Stimulated activated CD4-positive, alpha-beta T cell treated with anti-CD3 and anti-CD28 coated beads, Interleukin-1b, Interleukin-23, amount 100 ng/mL, for 24 hours (primary cell): ENCODE results near the gene TRIM9.

Experiments
- DNase-seq, 4 experiments: peaks; one replicate each; pipeline ENCODE4 v3.0.0-alpha.2; 2020; ENCODE audit warnings: low read depth in 4 of 4, low spot score in 1 of 4

The TRIM9 gene

DNA sequence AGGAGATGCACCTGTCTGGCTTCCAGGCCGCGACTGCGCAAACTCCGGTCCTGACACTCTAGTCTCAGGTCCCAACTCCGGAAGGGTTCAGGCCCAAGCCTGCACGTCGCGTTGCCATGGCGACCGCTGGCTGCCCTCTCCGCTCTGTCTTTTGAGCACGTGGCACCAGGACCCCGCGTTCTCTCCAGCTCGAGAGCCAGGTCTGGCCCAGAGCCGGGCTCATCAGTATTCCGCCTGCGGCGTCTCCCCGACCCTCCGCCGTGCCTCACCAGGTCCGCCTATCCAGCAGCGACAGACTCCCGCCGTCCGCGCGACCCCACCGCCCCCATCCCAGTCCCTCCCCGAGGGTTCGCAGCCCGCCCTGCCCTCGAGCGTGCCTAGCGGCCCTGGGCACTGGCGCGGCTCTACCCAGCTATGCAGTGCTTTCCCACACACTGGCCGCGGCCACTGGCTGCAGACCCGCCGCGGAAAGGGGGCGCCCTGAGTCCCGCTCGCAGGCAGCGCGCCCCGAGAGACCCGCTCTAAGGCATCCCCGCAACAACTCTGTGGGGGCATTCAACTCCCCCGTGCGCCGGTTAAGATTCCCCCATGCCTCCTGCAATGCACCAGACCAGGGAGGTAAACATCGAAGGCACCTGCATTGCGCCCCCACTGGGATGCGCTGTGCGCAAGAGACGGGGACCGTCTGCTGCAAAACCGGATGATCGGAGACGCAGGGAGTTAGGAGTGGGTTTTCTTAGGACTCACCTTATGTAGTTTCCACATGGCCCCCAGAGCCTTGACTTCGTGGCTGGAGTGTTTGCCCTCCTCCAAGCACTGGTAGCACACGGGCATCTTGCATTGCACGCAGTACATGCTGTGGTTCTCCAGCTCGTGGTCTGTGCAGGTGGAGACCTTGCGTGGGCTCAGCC, 1.3 kb downstream of the TRIM9 start:
- DNase-seq: peak in 2 of 4 experiments; percentile 9 to 36

DNA sequence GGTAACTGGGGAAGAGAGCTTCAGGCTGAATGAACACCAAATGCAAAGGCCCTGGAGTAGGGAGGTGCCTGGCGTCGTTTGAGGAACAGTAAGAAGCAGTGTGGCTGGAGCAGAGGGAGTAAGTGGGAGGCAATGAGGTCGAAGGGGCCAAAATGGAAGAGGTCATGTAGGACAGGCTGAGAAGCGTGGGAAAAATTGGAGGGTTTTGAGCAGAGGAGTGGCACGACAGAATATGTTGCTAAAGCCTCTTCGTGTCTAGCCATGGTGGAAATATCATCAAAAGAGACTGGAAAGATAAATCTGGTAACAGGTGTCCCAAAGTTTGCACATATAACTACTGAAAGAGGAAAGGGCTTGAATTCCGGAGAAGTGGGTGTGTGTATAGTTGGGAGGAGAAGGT, 1.9 kb downstream of the TRIM9 start:
- DNase-seq: no peak

DNA sequence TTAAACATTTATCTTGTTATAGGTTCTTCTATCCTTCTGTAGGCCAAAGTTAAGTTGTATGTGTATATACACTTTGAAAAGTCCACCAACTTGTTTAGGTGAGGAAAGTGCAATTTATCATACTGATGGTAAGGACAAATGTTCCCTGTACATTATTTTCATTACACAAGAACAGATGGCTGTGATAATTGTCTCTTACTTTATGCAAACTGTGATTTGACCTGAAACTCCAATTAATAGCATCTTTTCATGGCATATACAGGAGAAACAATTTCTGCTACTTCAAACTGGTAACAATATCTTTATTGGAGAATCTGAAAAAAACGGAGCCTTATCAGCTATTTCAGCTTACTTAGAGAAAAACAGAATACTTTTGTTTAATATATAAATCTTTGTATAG, 5.6 kb downstream of the TRIM9 start:
- DNase-seq: no peak

DNA sequence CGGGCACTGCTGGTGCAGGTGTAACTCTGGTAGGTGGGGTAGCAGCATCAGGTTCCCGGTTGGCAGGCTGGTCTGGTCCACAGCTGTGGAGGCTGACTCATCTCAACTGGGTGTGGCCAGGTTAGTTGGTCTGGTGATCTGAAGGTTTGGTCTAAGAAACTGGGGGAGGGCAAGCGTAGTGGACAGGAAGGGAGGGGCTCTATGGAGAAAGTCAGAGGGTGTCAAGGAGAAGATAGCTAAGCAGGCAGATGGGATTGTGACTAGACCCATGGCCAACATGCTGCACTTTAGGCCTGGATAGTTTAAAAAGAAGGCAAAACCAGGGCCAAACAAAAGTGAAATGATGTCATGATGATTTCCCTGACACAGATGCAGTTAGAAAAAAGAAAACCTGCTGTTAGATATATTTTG, 7.9 kb downstream of the TRIM9 start:
- no peak for DNase-seq

DNA sequence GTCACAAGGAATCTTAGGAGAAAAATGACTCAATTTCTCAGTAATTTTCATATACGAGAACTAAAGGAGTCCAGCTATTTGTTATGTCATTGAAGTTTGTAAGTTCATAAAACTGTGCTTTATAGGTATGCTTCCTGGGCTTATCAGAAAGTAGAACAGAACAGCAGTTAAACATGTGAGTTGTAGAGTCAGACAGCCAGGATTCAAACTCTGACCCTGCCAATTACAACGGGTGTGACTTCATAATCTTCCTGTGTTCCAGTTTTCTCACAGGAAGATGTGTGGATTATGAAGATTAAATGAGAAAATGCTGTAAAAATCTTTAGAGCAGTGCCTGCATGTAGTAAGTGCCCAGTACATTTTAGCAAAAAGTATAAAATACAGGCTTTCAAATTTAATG, 8.9 kb downstream of the TRIM9 start:
- DNase-seq: no peak

DNA sequence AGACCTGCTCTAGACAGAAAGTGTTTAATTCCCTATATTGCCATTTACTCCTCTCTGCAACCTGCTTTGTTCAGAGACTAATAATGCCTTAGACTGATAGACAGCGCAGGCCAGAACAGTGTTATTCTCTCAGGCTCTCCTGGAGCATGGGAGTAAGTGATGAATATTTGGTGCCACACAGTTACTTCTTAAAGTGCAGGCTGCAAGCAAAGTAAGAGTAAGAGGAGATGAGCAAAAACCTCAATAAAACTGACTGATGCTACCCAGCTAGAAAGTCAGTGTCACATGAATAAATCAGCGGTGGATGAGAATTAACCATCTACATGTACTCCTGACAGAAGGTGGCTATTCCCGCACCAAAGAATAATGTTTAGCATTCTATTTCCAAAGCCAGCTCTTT, 9.9 kb downstream of the TRIM9 start:
- no peak for DNase-seq

DNA sequence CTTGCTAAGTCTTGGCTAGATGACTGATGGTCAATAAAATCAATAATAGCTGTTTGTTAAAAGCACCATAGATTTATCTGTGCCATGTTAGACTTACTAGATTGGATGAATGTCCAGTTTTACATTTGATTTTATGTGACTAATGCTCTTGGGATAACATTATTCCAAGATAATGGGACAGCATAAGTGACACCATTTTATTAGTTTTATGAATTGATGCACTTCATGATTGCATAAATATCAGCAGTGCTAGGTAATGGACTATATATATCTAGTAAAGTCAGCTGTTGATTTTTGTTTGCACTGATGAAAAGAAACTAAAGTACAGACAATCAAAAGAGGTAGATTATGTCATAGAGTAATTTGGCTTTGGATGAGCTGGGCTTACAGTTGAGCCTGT, 10.4 kb downstream of the TRIM9 start:
- DNase-seq: no peak

DNA sequence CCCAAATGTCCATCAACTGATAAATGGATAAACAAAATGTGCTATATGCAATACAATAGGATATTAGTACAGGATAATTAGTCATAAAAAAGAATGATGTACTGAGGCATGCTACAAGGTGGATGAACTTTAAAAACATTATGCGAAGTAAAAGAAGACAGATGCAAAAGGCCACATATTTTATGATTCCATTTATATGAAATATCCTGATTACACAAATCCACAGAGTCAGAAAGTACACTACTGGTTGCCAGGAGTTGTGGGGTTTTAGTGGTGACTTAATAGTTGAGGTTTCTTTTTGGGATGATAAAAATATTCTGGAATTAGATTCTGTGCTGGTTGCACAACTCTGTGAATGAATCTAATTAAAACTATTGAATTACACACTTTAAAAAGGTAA, 12.6 kb downstream of the TRIM9 start:
- no peak for DNase-seq

DNA sequence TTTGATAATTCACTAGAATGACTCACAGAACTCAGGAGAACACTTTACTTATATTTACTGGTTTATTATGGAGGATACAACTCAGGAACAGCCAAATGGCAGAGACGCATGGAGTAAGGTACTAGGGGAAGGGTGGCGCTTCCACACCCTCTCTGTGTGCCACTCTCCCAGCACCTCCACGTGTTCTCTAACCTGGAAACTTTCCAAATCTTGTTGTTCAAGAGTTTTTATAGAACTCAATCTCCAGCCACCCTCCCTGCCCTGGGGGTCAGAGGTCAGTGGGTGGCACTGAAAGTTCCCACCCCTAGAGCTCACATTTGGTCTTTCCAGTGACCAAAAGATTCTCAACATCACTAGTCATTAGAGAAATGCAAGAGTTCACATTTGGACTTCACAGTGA, 13.2 kb downstream of the TRIM9 start:
- no peak for DNase-seq

DNA sequence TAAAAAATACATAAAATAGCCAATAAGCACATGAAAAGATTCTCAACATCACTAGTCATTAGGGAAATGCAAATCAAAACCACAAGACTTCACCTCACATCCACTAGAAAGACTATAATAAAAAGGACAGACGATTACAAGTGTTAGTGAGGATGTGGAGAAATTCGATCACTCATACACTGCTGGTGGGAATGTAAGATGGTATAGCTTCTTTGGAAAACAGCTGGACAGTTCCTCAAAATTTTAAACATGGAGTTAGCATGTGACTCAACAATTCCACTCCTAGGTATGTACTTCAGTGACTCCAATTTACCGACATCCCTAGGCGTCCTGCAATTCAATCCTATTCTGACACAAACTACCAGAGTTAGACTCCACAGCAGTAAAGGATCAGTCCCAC, 13.7 kb downstream of the TRIM9 start:
- DNase-seq: no peak

DNA sequence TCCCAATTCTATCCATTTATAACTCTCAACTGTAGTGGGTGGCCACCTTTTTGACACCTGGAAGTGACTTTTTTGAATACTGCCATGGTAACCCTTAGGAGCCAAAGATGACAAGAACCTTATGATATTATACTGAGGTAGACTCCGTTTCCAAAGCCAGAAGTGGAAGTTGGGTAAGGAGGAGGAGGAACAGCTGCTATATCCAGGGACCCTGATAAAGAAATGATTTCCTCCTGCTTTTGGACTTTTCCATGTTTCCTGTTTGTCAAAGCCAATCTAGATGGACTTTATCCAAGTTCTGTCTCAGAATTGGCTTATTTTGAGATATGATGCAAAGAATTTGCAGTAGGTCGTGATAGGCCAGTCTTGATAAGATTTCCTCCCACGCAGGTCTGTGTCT, 14.3 kb downstream of the TRIM9 start:
- DNase-seq: no peak

DNA sequence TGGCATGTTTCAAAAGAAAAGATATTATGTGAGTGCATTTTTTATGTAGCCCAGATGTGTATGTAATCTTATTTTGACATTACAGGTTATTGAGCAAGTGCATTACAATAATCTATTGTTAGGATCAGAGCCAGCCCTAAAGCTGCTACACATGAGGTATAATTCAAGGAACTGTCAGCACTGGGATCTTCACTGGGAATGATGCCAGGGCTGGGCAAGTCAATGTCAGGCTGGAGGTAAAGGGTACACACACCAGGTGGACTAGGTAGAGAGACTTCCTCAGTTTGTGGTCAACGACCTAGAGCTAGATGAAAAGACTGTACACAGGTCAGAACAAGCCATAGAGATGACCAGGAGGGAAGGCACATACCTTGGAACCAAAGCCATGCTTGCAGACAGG, 15.4 kb downstream of the TRIM9 start:
- no peak for DNase-seq

DNA sequence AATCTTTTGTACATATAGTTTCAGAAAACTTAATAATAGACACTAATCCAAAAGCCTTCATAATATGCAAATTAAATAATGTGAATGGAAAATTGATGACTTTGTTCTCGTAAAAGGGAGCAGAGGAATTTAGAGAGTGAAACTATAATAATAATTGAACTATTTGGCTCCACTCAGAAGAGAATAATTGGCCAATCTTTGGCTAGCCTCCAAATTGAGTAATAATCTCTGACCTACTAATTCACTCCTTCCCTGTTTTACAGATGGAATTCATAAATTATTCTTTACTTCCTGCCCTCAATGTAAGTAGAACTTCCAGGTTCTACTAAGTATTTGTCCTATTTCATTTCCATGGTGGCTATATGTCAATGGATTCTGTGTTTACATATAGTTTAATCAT, 15.8 kb downstream of the TRIM9 start:
- no peak for DNase-seq

DNA sequence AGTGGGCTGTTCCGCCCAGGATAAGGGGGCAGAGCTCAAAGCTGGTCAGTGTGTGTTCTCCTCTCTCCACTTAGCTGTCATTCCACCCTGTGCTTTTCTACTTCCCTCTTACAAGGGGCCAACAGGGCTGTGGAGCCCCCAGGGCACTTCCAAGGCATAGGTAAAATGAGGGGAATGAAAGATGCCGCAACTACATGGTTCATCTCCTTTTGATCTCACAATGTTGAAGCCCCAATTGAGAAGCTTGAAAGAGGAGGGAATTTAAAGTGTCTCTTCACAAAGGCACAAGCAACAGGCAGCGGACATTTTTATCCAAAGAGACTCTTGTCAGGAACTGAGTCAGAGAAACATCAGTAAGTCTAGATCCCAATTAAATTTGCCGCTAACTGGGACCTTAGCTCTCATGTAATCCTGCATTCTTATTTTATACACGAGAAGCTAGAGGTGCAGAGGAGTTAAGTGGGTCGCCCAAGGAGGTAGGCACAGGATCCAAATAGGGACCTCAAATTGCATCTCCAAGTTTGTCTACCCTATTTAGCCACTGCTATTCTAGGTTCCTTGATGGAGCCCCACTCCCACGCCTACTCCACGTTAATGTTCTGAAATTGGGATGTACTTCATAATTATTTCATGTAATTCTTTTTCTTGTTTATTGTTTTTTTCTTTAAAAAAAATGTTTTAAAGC, 20.1 kb downstream of the TRIM9 start:
- no peak for DNase-seq

DNA sequence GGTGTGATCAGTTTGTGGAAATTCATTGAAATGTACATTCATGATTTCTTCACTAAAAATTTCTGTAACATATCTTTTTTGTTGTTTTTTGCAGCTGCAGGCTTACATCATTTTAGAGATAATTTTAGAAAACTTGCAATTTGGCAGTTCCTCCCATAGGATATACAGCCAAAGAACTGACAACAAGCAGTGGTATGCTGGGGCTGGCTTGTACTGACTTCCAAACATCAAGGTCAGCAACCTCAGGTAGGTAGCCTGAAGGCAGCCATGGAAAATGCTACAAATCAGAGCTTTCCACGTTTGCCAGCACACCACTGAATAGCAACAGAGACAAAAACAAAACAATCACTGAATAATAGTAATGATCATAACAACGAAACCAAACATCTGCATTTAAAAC, 21.2 kb downstream of the TRIM9 start:
- DNase-seq: no peak

DNA sequence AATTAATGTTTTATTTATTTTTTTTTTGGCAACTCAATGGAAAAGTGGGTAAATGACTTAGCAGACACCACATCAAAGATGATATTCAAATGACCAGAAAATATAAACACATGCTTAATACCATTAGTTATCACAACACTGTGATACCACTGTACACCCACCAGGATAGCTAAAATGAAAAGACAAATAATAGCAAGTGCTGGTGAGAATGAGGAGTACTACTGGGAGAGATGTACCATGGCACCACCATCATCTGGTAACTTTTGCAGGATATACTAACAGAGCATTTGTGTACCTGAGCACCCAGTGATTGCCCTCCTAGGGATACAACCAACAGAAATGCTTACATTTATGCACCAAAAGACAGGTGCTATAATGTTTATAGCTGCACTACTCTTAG, 21.9 kb downstream of the TRIM9 start:
- DNase-seq: no peak

DNA sequence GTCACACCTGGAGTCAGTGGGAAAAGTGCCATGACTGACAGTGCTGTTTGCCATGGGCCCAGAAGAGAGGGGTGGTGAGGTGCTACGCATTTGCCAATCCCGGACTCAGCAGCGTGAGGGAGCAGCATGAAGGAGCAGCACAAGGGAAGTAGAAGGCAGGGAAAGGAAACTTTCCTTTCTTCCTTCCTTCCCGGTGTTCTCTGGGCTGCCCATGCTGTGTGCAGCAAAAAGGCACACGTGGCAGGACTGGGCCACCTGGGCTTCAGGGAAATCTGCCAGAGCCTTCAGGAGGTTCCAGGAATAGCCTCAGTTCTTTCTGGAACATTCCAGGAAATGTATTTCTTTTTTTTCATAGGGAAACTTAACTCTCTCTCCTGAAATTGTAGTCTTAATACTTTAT, 23.0 kb downstream of the TRIM9 start:
- no peak for DNase-seq

DNA sequence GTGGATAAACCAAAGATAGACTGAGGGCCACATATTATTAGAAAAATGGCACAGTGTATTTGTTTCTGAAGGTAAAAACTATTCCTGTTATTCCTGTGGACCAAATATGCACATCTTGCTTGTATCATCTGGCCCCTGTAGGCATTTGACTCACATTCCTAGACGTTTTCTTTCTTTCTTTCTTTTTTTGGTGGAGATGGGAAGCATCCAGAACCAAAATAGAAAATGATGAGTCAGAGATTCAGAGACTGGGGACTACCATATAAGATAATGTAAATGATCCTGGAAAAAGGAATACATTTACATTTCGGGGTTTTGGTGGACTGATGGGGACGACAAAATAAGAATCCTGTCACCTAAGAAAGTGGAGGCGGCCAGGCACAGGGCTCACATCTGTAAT, 24.2 kb downstream of the TRIM9 start:
- no peak for DNase-seq

DNA sequence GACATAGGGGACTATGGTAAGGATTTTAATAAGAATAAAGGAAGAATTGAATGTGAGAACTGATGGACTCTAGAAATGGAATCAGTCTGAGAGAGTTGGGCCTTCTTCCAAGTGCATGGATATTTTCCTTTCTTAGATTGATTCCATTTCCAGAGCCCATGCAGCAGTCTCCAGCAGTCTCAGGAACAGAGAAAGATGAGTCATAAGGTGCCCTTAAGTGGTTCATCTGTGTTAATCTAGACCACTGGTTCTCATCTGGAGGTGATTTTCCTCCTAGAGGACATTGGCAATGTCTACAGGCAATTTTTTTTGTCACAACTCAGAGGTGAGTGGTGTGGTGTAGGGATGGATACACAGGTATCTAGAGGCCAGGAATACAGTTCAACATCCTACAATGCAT, 25.9 kb downstream of the TRIM9 start:
- DNase-seq: no peak

DNA sequence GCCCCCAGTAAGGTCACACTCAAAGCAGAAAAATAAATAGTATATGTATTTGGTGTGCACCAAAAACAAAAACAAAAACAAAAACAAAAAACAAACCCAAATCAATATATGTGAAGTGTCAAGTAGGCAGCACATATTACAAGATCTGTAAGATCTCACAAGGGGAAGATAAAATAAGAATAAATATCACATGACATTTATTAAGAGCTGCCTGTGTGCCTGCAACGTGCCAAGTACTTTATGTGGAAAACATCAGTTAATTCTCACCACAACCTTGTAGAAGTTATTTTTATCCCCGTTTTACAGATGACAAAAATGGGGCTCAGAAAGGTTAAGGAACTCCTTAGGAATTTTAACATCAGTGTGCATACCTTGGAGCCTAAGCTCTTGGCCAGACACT, 26.6 kb downstream of the TRIM9 start:
- DNase-seq: no peak

DNA sequence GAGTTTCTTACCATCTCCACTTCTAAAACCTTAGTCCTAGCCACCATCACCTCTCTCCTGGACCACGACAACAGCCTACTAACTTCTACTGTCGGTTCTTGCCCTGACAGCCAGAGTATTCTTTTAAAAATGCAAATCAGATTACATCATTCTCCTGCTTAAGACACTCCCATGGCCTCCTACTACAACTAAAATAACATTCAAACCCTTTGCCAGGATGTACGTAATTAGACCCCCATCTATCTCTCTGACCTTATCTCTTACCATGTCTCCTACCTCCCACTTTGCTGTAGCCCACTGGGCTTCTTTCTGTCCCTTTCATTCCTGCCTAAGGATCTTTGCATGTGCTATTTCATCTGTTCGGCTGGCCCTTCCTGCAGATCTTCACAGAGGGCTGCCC, 27.6 kb downstream of the TRIM9 start:
- DNase-seq: no peak

DNA sequence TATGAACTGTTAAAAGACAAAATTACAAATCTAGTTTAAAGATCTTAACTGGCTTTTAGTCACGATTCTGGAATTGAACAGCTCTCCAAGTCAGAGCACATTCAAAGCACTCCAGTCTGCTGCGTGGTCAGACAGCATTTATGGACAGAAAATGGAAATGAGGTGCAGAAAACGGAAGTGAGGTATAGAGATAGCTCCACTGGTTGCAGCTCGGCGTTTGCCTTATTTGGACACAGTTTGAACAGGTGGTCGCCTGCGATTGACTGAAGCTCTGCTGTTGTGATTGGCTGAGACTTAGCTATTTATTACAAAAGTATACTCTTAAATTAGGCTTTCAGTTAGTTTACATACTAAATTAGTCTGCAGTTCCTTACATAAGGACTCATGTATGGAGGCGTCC, 28.3 kb downstream of the TRIM9 start:
- no peak for DNase-seq

DNA sequence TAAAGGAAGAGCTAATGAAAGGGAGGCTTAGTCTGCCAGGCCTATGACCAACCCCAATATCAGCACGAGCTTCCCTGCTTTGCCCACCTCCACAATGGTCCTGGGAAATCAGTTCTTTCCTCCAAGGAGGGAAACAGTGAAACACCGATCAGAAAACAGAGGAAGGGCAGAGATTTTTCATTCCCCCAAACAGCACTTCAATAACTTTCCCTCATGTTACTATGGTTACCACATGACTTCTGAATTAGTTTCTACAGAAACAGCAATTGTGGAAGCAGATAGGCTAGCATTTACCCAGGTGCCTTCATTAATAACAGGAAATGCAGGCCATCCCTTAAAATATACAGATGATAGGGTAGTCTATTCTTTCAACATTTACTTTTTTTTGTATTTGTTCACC, 35.9 kb downstream of the TRIM9 start:
- DNase-seq: no peak
